ENCODE results near the gene ZNF101.
"Not testable (repeated sequence)": the region's sequence is repeated elsewhere in the genome, so short reads cannot be mapped to it uniquely, and the experiment has no call there.

The ZNF101 gene

DNA sequence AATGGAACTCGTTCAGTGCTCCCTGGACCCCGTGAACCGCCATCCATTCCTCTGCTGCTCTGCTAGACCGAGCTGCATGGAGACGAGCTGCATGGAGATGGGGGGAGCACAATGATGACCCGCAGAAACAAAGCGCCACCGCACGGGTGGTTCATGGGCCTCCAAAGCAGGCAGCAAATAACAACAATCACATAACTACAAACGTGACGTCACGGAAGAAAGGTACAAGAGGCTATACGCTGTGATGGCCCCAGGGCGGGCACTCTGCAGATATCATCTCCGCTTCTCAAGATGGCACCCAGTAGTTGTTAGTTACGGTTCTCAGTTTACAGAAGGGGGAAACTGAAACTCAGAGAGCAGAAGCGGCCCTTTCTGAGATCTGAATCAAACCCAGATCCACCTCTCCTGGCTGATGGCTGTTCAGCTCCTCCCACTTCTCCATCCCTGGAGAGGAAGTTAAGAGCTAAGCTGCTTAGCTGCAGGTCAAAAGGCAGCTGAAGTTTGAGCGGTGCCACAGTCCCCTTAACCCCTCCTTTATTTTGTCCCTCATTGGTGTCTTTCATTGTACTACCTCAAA is 6.9 kb upstream of the ZNF101 start:
- DNase-seq (ENCODE audit: low read depth), result no peak

DNA sequence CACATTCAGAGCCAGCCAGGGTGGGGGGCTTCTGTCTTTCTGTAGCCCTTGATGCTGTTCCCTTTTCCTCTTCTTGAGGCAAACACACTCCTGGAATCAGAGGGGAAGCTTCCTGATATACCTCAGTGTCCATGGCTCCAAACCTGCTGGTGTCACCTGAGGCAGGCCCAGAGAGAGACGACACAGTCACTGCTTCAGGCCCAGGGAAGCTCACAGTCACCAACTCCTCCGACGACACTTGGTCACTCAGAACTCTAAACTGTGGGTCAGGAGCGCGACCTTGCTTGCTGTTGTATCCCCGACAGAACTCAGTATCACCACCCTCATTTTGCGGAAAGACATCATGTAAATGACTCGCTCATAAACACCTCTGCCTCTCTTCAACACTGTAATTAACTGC is 6.3 kb upstream of the ZNF101 start:
- no peak for DNase-seq (ENCODE audit: low read depth)

DNA sequence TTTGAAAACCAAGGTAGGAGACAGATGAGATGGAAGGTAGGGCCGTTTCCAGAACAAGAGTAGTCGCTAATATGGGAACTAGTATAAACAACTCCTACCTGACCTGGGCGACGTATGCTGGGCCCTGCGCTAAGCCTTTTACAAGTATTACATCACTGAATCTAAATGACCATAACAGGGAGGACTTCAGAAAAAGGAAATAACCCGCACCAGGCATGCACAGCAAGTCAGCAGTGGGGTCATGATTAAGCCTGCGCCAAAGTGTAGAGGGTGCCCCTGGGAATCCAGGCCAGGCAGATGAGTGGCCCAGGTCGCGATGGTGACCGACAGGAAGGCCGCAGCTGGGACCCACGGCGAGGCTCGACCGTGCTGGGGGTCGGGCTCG is 5.8 kb upstream of the ZNF101 start:
- DNase-seq (ENCODE audit: low read depth), result no peak

DNA sequence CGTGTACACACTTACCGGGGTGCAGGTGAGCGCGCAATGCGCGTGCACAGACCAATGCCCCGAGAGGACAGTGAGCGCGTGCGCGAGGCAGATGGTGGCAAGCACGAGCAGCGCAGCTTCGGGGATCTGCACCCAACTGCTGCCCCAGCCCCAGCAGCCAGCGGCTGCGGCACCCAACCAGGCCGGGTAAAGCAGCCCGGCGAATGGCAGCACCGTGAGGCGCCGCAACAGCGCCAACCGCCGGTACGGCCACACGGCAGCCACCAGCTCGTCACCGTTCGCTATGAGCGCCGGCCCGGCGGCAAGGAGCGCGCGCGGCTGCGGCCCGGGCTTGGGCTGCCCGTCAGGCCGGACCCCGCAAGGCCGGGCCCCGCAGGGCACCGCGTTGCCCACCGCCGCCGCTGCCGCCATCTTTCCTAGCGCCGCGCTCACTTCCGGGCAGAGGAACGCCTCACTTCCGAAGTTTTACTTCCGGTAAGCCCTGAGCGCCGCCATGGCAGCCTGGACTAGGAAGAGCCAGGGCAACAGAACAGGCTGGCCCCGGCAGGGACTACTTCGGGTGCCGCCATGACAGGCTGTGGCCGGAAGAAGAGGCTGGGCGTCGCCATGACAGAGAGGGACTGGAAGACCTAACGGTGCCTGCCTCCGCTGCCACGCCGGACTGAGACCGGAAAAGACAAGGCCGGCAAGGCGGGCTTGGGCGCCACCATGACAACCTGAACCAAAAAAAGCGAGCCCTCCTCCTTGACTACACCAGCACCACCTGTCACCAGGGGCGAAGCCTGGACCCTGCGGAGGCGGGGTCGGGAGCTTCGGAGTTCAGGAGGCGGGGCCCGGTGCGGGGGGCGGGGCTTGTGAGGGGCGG is 5.2 kb upstream of the ZNF101 start, which contains the start of gene ATP13A1:
Gene ATP13A1, minus strand, starts transcription at position 421 of the 865 bp plus-strand sequence. Its CDS starts 10 bp downstream, at position 411.
- DNase-seq (ENCODE audit: low read depth), result peak; percentile 88

DNA sequence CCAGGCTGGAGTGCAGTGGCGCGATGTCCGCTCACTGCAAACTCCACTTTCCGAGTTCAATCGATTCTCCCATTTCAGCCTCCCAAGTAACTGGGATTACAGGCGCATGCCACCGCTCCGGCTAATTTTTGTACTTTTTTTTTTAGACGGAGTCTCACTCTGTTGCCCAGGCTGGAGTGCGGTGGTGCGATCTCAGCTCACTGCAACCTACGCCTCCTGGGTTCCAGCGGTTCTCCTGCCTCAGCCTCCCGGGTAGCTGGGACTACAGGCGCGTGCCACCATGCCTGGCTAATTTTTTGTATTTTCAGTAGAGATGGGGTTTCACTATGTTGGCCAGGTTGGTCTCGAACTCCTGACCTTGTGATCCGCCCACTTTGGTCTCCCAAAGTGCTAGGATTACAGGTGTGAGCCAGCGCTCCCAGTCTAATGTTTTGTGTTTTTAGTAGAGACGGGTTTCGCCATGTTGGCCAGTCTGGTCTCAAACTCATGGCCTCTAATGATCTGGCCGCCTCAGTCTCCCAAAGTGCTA is 3.2 kb upstream of the ZNF101 start:
- not testable (repeated sequence) for DNase-seq (ENCODE audit: low read depth)

DNA sequence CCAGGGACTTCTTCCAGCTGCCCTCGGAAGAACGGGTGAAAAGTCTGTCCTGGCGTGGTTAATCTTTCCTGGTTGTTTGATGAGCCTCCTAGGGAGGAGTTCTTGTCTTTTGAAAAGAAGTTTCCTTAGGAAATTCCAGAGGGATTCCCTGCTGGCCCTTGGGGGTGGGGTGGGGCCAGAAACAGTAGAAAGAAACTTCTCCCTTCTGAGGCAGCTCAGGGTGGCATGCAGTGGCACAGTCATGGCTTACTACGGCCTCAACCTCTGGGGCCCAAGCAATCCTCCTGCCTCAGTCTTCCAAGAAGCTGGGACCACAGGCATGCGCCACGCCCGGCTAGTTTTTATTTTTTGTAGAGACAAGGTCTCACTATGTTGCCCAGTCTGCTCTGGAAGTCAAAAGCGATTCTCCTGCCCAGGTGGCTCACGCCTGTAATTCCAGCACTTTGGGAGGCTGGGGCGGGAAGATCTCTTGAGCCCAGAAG is 1.5 kb downstream of the ZNF101 start:
- no peak for DNase-seq (ENCODE audit: low read depth)

DNA sequence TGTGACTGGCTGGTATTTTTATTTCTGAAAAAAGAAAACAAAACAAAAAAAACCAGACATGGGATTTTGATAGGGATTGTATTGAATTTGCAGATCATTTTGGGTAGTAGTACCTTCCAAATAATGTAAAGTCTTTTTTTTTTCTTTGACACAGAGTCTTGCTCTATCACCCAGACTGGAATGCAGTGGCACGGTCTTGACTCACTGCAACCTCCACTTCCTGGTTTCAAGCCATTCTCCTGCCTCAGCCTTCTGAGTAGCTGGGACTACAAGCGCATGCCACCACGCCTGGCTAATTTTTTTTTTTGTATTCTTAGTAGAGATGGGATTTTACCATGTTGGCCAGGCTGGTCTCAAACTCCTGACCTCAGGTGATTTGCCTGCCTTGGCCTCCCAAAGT is 4.2 kb downstream of the ZNF101 start:
- no peak for DNase-seq (ENCODE audit: low read depth)

DNA sequence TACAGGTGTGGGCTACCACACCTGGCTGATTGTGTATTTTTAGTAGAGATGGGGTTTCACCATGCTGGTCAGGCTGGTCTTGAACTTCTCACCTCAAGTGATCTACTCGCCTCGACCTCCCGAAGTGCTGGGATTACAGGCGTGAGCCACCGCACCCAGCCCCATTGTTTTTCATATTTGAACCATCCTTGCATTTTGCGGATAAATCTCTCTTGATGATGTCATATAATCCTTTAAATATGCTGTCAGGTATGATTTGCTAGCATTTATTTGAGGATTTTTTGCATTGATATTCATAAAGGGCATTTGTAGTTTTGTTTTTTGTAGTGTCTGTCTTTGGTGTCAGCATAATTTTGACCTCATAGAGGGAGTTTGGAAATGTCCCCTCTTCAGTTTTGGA is 5.7 kb downstream of the ZNF101 start:
- no peak for DNase-seq (ENCODE audit: low read depth)

DNA sequence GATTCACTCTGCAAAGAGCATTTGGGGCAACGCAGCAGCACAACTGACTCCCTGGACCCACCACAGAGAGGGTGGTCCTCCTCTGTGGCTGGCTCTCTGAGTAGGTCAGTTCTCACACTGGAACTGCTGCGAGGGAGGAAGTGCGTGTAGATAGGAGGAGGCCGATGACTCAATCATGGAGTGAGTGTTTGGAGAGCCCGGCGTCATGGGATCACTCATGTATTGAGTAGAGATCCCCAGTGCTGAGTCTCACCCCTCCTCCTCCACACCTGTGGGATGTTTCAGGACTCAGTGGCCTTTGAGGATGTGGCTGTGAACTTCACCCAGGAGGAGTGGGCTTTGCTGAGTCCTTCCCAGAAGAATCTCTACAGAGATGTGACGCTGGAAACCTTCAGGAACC is 8.9 kb downstream of the ZNF101 start:
- DNase-seq (ENCODE audit: low read depth), result no peak

DNA sequence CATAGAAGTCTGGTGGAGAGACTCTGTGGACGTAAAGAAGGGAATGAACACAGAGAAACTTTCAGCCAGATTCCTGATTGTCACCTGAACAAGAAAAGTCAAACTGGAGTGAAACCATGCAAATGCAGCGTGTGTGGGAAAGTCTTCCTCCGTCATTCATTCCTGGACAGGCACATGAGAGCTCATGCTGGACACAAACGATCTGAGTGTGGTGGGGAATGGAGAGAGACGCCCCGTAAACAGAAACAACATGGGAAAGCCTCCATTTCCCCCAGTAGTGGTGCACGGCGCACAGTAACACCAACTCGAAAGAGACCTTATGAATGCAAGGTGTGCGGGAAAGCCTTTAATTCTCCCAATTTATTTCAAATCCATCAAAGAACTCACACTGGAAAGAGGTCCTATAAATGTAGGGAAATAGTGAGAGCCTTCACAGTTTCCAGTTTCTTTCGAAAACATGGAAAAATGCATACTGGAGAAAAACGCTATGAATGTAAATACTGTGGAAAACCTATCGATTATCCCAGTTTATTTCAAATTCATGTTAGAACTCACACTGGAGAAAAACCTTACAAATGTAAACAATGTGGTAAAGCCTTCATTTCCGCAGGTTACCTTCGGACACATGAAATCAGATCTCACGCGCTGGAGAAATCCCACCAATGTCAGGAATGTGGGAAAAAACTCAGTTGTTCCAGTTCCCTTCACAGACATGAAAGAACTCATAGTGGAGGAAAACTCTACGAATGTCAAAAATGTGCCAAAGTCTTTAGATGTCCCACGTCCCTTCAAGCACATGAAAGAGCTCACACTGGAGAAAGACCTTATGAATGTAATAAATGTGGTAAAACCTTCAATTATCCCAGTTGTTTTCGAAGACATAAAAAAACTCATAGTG is 10.8 kb downstream of the ZNF101 start:
- no peak for DNase-seq (ENCODE audit: low read depth)

DNA sequence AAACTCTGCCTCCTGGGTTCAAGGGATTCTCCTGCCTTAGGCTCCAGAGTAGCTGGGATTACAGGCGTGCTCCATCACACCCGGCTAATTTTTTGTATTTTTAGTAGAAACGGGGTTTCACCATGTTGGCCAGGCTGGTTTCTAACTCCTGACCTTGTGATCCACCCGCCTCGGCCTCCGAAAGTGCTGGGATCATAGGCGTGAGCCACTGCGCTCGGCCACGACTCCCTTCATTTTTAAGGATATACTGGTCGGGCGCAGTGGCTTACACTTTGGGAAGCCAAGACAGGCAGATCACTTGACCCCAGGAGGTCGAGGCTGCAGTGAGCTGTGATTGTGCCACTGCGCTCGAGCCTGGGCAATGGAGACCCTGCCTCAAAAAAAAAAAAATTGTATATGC is 17.5 kb downstream of the ZNF101 start:
- DNase-seq (ENCODE audit: low read depth), result not testable (repeated sequence)

DNA sequence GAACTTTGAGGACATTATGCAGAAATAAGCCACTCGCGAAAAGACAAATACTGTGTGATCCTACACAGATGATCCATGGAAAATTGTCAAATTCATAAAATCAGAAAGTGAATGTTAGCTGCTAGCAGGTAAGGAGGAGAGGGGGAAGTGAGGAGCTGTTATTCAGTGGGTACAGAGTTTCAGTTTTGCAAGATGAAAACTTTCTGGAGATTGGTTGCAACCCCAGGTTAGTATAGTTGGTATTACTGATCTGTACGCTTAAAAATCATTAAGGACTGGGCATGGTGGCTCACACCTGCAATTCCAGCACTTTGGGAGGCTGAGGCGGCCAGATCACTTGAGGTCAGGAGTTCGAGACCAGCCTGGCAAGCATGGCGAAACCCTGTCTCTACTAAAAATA is 17.9 kb downstream of the ZNF101 start:
- no peak for DNase-seq (ENCODE audit: low read depth)

DNA sequence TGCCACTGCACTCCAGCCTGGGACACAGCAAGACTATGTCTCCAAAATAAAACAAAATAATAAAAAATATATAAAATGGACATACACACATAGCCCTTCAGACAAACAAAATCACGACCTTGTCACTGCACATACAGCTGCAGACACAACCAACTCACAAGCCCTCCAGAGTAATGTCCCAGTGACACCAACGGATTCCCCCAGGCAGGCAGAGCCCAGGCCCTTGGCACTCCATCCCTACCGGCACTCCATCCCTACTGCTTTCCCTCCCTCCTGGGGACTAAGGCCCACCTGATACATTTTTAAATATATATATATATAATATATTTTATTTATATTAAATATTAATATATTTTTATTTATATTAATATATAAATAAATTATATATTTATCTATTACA is 18.5 kb downstream of the ZNF101 start:
- DNase-seq (ENCODE audit: low read depth), result no peak

DNA sequence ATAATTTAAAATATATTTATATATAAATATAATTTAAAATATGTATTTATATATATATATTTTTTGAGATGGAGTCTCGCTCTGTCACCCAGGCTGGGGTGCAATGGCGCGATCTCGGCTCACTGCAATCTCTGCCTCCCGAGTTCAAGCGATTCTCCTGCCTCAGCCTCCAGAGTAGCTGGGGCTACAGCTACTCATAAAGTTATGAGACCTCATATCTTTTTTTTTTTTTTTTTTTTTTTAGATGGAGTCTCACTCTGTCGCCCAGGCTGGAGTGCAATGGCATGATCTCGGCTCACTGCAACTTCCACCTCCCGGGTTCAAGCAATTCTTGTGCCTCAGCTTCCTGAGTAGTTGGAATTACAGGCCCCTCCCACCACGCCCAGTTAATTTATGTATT is 20.4 kb downstream of the ZNF101 start:
- DNase-seq (ENCODE audit: low read depth), result not testable (repeated sequence)

DNA sequence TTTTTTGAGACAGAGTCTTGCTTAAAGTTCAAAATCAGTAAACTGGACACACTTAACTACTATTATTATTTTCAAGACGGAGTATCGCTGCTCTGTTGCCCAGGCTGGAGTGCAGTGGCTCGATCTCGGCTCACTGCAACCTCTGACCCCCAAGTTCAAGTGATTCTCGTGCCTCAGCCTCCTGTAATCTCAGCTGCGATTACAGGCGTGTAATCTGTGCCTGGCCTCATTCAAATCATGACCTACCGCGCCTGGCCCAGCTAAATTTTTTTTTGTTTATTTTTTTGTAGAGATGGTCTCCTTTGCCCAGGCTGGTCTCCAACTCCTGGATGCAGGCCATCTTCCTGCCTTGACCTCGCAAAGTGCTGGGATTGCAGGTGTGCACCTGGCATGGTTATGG is 23.0 kb downstream of the ZNF101 start:
- no peak for DNase-seq (ENCODE audit: low read depth)

DNA sequence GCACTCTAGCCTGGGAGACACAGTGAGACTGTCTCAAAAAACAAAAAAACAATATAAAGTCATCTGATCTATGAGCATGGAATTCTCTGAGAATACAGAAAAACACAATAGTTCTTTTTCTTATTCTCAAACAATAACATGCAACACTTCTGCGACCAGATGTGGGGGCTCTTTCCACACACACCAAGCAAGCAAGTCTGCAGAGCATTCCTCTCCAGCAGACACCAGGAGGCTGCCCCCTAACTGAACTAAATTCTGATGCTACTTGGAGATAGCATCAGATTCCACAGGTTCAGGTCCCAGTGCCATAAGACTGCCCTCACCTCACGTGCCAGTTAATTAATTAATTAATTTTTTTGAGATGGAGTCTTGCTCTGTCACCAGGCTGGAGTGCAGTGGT is 27.7 kb downstream of the ZNF101 start:
- DNase-seq (ENCODE audit: low read depth), result no peak

DNA sequence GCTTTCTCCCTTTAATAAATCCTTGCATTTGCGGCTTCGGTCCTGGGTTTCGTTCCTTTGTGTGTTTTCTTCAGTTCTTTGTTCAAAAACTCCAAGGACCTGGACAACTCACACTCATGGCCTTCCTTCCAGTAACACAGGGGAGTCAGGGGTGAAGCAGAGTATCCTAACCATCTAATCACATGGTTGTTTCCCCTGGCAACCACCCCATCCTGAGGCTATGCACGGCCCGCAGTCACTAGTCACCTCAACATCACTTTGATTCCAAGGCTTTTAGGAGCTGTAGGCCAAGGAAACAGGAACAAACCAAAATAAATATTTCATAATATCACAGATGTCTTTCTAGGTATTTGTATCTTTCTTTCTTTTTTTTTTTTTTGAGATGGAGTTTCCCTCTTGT is 28.9 kb downstream of the ZNF101 start:
- no peak for DNase-seq (ENCODE audit: low read depth)

DNA sequence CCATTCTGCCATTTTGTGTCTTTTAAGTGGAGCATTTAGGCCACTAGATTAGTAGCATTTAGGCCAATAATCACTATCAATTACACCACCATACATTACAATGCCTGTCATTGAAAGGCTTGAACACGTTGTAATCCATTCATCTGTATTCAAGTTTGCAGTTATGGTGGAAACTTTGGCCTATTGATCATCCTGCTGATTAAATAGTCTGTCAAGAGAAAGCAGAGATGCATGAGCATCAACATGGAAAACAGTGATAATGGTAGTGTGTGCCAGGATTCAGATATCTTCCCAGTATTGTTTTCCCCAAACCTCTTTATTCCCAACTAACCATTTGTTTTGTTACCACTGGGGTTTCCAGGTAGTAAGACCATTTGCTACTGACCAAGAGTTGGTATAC is 31.9 kb downstream of the ZNF101 start:
- DNase-seq (ENCODE audit: low read depth), result not testable (repeated sequence)

DNA sequence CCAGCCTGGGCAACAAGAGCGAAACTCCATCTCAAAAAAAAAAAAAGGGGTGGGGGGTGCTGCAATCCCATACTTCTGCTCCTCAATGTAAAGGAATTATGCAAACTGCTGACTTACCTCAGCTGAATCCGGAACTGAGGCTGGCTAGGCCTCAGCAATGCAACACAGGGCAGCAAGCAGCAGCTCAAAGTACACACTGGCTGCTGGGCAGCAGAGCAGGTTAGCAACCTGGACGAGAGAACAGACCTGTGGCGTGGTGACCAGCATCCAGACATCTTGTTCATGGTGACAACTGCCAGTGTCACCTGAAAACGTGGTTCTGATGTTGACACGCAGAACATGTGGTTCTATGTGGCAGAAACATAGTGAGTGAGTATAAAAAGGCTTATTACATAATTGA is 36.2 kb downstream of the ZNF101 start:
- DNase-seq (ENCODE audit: low read depth), result no peak

DNA sequence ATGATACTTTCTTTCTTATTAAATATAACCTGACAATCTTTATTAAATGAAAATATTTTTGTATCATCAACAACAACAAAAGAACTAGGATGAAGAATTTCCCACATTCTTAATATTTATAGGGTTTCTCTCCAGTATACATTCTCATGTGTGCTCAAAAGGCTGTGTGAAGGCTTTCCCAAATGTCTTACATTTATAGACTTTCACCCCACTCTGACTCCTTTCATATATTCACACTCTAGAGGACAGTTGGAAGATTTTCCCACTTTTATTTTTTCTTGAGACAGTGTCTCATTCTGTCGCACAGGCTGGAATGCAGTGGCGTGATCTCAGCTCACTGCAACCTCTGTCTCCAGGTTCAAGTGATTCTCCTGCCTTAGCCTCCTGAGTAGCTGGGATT is 41.9 kb downstream of the ZNF101 start:
- DNase-seq (ENCODE audit: low read depth), result no peak

DNA sequence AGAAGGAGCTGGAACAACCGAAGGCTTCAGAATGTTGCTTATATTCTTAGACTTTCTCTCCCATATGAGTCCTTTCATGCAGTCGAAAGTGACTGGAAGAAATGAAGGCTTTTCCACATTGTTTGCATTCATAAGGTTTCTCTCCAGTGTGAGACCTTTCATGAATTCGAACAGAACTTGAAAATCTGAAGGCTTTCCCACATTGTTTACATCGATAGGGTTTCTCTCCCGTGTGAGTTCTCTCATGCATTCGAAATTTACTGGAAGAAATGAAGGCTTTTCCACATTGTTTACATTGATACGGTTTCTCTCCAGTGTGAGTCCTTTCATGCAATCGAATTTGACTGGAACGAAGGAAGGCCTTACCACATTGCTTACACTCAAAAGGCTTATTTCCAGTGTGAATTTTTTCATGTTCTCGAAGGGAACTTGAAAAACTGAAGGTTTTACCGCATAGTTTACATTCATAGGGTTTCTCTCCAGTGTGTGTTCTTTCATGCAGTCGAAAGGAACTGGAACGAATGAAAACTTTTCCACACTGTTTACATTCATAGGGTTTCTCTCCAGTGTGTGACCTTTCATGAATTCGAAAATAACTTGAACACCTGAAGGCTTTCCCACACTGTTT is 42.8 kb downstream of the ZNF101 start:
- no peak for DNase-seq (ENCODE audit: low read depth)

Data from GM04503 (cell line).